GM23248 (cell line): ENCODE data around the gene KRTAP12-2. TPM values are rescaled to one million over a fixed set of nuclear protein-coding genes. Genes with fewer than 3 reads are reported as not detected.

ENCODE experiments used
- DNase-seq: peaks from one replicate; pipeline ENCODE4 v3.0.0-alpha.2; 2015
- H2AFZ ChIP-seq: fragments of 200-600 bp; sonication (generic); 2 replicates; pipeline ENCODE4 v1.6.1; 2016; ENCODE audit warnings: antibody characterized with exemption
- H3F3A ChIP-seq: fragments of 200-600 bp; sonication (generic); 2 replicates; pipeline ENCODE4 v1.6.1; 2016; ENCODE audit warnings: mild to moderate bottlenecking, antibody characterized with exemption, mixed run types; ENCODE audit not compliant: insufficient read depth
- H3K27ac ChIP-seq: fragments of 200-600 bp; sonication (generic); 2 replicates; pipeline ENCODE4 v1.5.1; 2016; ENCODE audit warnings: mild to moderate bottlenecking
- H3K27me3 ChIP-seq: fragments of 200-600 bp; sonication (generic); replicated peaks from 2 replicates; pipeline ENCODE4 v1.6.1; 2016; ENCODE audit warnings: mild to moderate bottlenecking; ENCODE audit not compliant: insufficient read depth
- H3K36me3 ChIP-seq: fragments of 200-600 bp; sonication (generic); 2 replicates; pipeline ENCODE4 v1.6.1; 2016; ENCODE audit warnings: low read depth, mild to moderate bottlenecking
- H3K4me1 ChIP-seq: fragments of 200-600 bp; sonication (generic); 2 replicates; pipeline ENCODE4 v1.6.1; 2016; ENCODE audit warnings: mild to moderate bottlenecking; ENCODE audit not compliant: insufficient read depth
- H3K4me2 ChIP-seq: fragments of 200-600 bp; sonication (generic); one replicate; pipeline ENCODE4 v1.6.1; 2016; ENCODE audit warnings: mild to moderate bottlenecking; ENCODE audit not compliant: unreplicated experiment
- H3K4me3 ChIP-seq: fragments of 200-600 bp; sonication (generic); 2 replicates; pipeline ENCODE4 v1.5.1; 2016; ENCODE audit warnings: mild to moderate bottlenecking
- H3K79me2 ChIP-seq: fragments of 200-600 bp; sonication (generic); 2 replicates; pipeline ENCODE4 v1.6.1; 2016; ENCODE audit warnings: mild to moderate bottlenecking; ENCODE audit not compliant: insufficient read depth
- H3K9ac ChIP-seq: fragments of 200-600 bp; sonication (generic); 2 replicates; pipeline ENCODE4 v1.6.1; 2016; ENCODE audit warnings: mild to moderate bottlenecking
- H3K9me2 ChIP-seq: fragments of 200-600 bp; sonication (generic); 2 replicates; pipeline ENCODE4 v1.6.1; 2016; ENCODE audit warnings: mixed run types, mild to moderate bottlenecking, moderate library complexity; ENCODE audit not compliant: insufficient read depth
- H3K9me3 ChIP-seq: fragments of 200-600 bp; sonication (generic); one replicate; pipeline ENCODE4 v1.6.1; 2017; ENCODE audit warnings: low read depth
- H4K20me1 ChIP-seq: fragments of 200-600 bp; sonication (generic); 2 replicates; pipeline ENCODE4 v1.6.0; 2016; ENCODE audit not compliant: insufficient read depth
- EZH2 ChIP-seq: fragments of 200-600 bp; sonication (generic); IDR thresholded peaks from 2 replicates; pipeline ENCODE4 v1.6.1; 2018; ENCODE audit warnings: antibody characterized with exemption, mild to moderate bottlenecking; ENCODE audit not compliant: insufficient read depth, poor library complexity, severe bottlenecking
- EZH2phosphoT487 ChIP-seq: fragments of 200-600 bp; sonication (generic); IDR thresholded peaks from 2 replicates; pipeline ENCODE4 v1.6.1; 2018; ENCODE audit warnings: antibody characterized with exemption, moderate library complexity, mild to moderate bottlenecking, low read depth; ENCODE audit not compliant: insufficient read depth
- WGBS, 2 experiments: methylation state at CpG; one replicate each; pipeline ENCODE4 v1.1.6; 2015 to 2017; ENCODE audit warnings: low lambda C conversion rate in 2 of 2, low coverage in 1 of 2; ENCODE audit errors: missing lambda C conversion rate in 2 of 2; 5-methylcytosine and 5-hydroxymethylcytosine counted together
- in situ Hi-C: fragments of 300-500 bp; cut with MboI; formaldehyde crosslinking; loops from 2 replicates; pipeline ENCODE4 v1.15.0; 2020
- polyA plus RNA-seq: library from polyadenylated mRNA; unstranded; fragments of >200 nt; fragmentation: Nextera tagmentation; extraction: Ambion mirVana; gene quantifications from 2 replicates; pipeline ENCODE4 v1.2.1, GENCODE V29; 2016
- total RNA-seq: library from RNA; depleted of rRNA; stranded (reverse); fragments of >200 nt; shearing (Covaris generic); gene quantifications from 2 replicates; pipeline ENCODE4 v1.2.3, GENCODE V29; 2014

KRTAP12-2 gene
- total and polyA plus RNA-seq, 2 experiments from 2014 or later = not detected

- H3K27me3 ChIP-seq = peaks cover 45% of the 10 kb centered on the region
- in situ Hi-C loops = no loop called here
- H4K20me1 ChIP-seq = no peaks in the 10 kb centered on the region
- H3K9me2 ChIP-seq = no peaks in the 10 kb centered on the region
- no peak overlapping the region for H2AFZ ChIP-seq
- H3K79me2 ChIP-seq = no peaks in the 10 kb centered on the region
- H3K4me2 ChIP-seq = no peak overlapping the region
- H3K9me3 ChIP-seq = no peaks in the 10 kb centered on the region
- H3K4me3 ChIP-seq = no peak overlapping the region
- WGBS, 2 experiments = 39 to 43% methylated on average over 8 of the region's 8 CpGs
- H3F3A ChIP-seq = no peaks in the 10 kb centered on the region
- no peak overlapping the region for H3K9ac ChIP-seq
- DNase-seq = no peak
- no peaks in the 10 kb centered on the region for H3K4me1 ChIP-seq
- H3K36me3 ChIP-seq = no peaks in the 10 kb centered on the region
- no peak overlapping the region for H3K27ac ChIP-seq
- TF ChIP-seq EZH2phosphoT487 = no peak
- no peak for TF ChIP-seq EZH2
Measured at GRCh38 chr21:44695641-44696040, 28.9 kb upstream of the KRTAP12-2 start.

GRCh38 chr21:44695184-44695583, 28.5 kb upstream of the KRTAP12-2 start:
- Histone ChIP-seq H3K36me3 (no peaks in the 10 kb centered on the region), H3K27me3 (peaks cover 42% of the 10 kb centered on the region), H3K4me1 (no peaks in the 10 kb centered on the region), H3K9me3 (no peaks in the 10 kb centered on the region), H4K20me1 (no peaks in the 10 kb centered on the region), H3K9ac (no peak overlapping the region), H3K79me2 (no peaks in the 10 kb centered on the region), H3K9me2 (no peaks in the 10 kb centered on the region), H3K4me2 (no peak overlapping the region), H2AFZ (no peak overlapping the region), H3F3A (no peaks in the 10 kb centered on the region), H3K4me3 (no peak overlapping the region), H3K27ac (no peak overlapping the region)
- in situ Hi-C loops = no loop called here
- DNase-seq = no peak
- 27 to 31% methylated on average over 8 of the region's 8 CpGs for WGBS, 2 experiments
- TF ChIP-seq EZH2phosphoT487 (no peak), EZH2 (no peak)

- H3K27ac ChIP-seq = no peak overlapping the region
- 44 to 52% methylated on average over 11 of the region's 11 CpGs for WGBS, 2 experiments
- in situ Hi-C loops = no loop called here
- no peak for DNase-seq
- no peak overlapping the region for H3K4me2 ChIP-seq
- no peaks in the 10 kb centered on the region for H3K79me2 ChIP-seq
- H3K9ac ChIP-seq = no peak overlapping the region
- H3F3A ChIP-seq = no peaks in the 10 kb centered on the region
- no peak overlapping the region for H2AFZ ChIP-seq
- no peaks in the 10 kb centered on the region for H3K9me2 ChIP-seq
- H4K20me1 ChIP-seq = no peaks in the 10 kb centered on the region
- H3K4me3 ChIP-seq = no peak overlapping the region
- TF ChIP-seq EZH2 = no peak
- TF ChIP-seq EZH2phosphoT487 = no peak
- H3K9me3 ChIP-seq = no peaks in the 10 kb centered on the region
- H3K4me1 ChIP-seq = no peaks in the 10 kb centered on the region
- H3K36me3 ChIP-seq = no peaks in the 10 kb centered on the region
- H3K27me3 ChIP-seq = peaks cover 42% of the 10 kb centered on the region
Measured at GRCh38 chr21:44694776-44695175, 28.0 kb upstream of the KRTAP12-2 start.

- Histone ChIP-seq H3K27ac (no peak overlapping the region), H4K20me1 (no peaks in the 10 kb centered on the region), H2AFZ (no peak overlapping the region), H3K4me2 (no peak overlapping the region), H3K4me1 (no peaks in the 10 kb centered on the region), H3K9me3 (no peaks in the 10 kb centered on the region), H3K79me2 (no peaks in the 10 kb centered on the region), H3K4me3 (no peak overlapping the region), H3F3A (no peaks in the 10 kb centered on the region), H3K27me3 (peaks cover 28% of the 10 kb centered on the region), H3K9ac (no peak overlapping the region), H3K36me3 (no peaks in the 10 kb centered on the region), H3K9me2 (no peaks in the 10 kb centered on the region)
- in situ Hi-C loops = no loop called here
- no peak for TF ChIP-seq EZH2phosphoT487
- no peak for TF ChIP-seq EZH2
- 24 to 26% methylated on average over 2 of the region's 2 CpGs for WGBS, 2 experiments
- no peak for DNase-seq
Measured at GRCh38 chr21:44692798-44693512, 26.2 kb upstream of the KRTAP12-2 start.
